H1 (cell line): Measurements from ENCODE around the gene PTGES. TPM values are rescaled to one million over a fixed set of nuclear protein-coding genes. Genes with fewer than 3 reads are reported as not detected.

Experiments used
- SIN3A ChIP-seq, 2 experiments: IDR thresholded peaks in 1 of 2; conservative IDR thresholded peaks in 1 of 2; 2 replicates each; pipeline ENCODE4 v1.6.1; 2011 to 2012; ENCODE audit warnings: low read length in 2 of 2, improper control_type of control experiment in 1 of 2, low read depth in 1 of 2, mild to moderate bottlenecking in 1 of 2
- polyA plus RNA-seq, 7 experiments: library from polyadenylated mRNA; depleted of rRNA in 3 of 7; stranded (reverse) in 5 of 7; unstranded in 2 of 7; fragments of >200 nt in 5 of 7; fragments of 200-250 nt in 2 of 7; gene quantifications; 1 replicate in 5 of 7; 2 replicates in 1 of 7; 4 replicates in 1 of 7; pipeline versions ENCODE4 v1.2.1 to v1.2.3, GENCODE V29; 2011 to 2013; ENCODE audit warnings: missing spikeins in 2 of 7, mixed read lengths in 2 of 7
- total RNA-seq: library from RNA; stranded (reverse); fragmentation: NEBNext Ultra II Directional; extraction: Animal tissue kit (Norgen Biotek cat#: 25700); gene quantifications from 2 replicates; pipeline ENCODE4 v1.2.1, GENCODE V29; 2021

PTGES gene
- total and polyA plus RNA-seq, 2 of the 8 experiments (the other 6 are each of a cell fraction or from before 2014, with no cell fraction given), result 3.2 to 5.1 TPM

GRCh38 chr9:129728744-129729143, 24.1 kb downstream of the PTGES start (continued):
- no peak for TF ChIP-seq SIN3A (conservative IDR thresholded peaks at IDR 0.05 in 1 of 2, IDR thresholded peaks at IDR 0.05 in 1 of 2; ENCODE audit: low read depth in 1 of 2, low read length in 2 of 2)
